ENCODE results near the gene B4GALT1. TPM values are rescaled to one million over a fixed set of nuclear protein-coding genes. Genes with fewer than 3 reads are reported as not detected.

Gene B4GALT1
- total and polyA plus RNA-seq, 2 donors (not counting 3 experiments of a cell fraction or from before 2014, with no cell fraction given): 61.4 to 66.5 TPM

DNA sequence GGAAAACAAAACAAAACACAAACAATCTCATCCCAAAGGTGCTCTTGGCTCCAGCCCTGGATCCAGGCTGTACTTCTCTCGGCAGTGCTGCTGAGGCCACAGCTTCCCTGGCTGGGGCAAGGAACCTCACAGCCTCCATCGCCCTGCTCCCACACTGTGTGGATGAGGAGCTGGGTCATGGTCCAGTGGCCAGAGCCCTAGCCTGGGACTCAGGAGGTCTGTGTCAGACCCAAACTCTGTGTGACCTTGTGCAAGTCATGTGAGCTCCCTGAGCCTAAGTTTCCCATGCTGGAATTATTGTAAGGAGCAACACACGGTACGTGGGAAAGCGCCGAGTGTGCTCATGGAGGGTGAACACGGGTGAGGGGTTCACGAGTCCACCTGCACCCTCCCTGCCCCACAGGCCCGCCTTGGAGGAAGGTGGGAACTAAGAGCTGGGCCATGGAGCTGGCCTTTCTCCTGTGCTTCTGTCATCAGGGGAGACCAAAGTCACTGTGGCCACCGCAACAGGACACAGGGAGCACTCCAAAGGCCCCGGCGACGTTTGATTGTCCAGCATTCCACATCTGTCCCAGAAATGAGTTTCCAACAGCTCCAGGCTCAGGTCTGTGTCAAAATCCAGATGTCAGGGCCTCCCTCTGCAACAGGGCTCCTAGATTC lies 64.5 kb downstream of the B4GALT1 start:
- dilution Hi-C loops (cut with MboI; ENCODE audit: extremely low pct_ligation_motif_present, low sequenced_read_pairs) (no loop called here), intact Hi-C loops (cut with micrococcal nuclease) (no loop called here)
- H3K4me2 ChIP-seq (ENCODE audit: insufficient read depth, low read length): no peak overlapping the region
- H3K9ac ChIP-seq (replicated peaks; ENCODE audit: extremely low read depth, insufficient read depth, low read length): no peak overlapping the region
- H3K9me3 ChIP-seq (replicated peaks; ENCODE audit: control insufficient read depth, insufficient read depth, low read length): no peaks in the 10 kb centered on the region
- H3K4me3 ChIP-seq (replicated peaks in 1 of 3; ENCODE audit: insufficient read depth in 1 of 3, low read depth in 1 of 3, low read length in 3 of 3): no peak overlapping the region
- H4K20me1 ChIP-seq (replicated peaks; ENCODE audit: control insufficient read depth, extremely low read depth, insufficient read depth, low read length): no peaks in the 10 kb centered on the region
- no peaks in the 10 kb centered on the region for H3K79me2 ChIP-seq (ENCODE audit: control insufficient read depth, insufficient read depth, low read length)
- no TSS peak for BruUV-seq (replicated peaks)
- peaks cover 18% of the 10 kb centered on the region for H3K4me1 ChIP-seq (ENCODE audit: control insufficient read depth, extremely low read depth, insufficient read depth, low read length)
- POLR2A ChIA-PET: no interaction called here
- H3K9me1 ChIP-seq (replicated peaks; ENCODE audit: control insufficient read depth, extremely low read depth, insufficient read depth, low read length): no peaks in the 10 kb centered on the region
- FAIRE-seq: no peak
- H3K36me3 ChIP-seq (ENCODE audit: control insufficient read depth in 2 of 2, extremely low read depth in 1 of 2, insufficient read depth in 2 of 2, low read length in 2 of 2): no peaks in the 10 kb centered on the region
- CTCF ChIA-PET: no interaction called here
- no peak for DNase-seq (ENCODE audit: low read depth, low spot score)
- no peak overlapping the region for H2AFZ ChIP-seq (ENCODE audit: low read depth, low read length)
- no peaks in the 10 kb centered on the region for H3K27me3 ChIP-seq (ENCODE audit: control insufficient read depth in 2 of 2, insufficient read depth in 2 of 2, low read length in 2 of 2)
- TF ChIP-seq JUN (IDR thresholded peaks at IDR 0.05; ENCODE audit: borderline replicate concordance, insufficient read depth, insufficient read length, low read depth) (no peak), POLR2A (IDR thresholded peaks at IDR 0.05; ENCODE audit: low read depth, low read length) (no peak), CTCF (IDR thresholded peaks at IDR 0.05; ENCODE audit: extremely low read depth in 1 of 2, insufficient read depth in 1 of 2, low read depth in 1 of 2, low read length in 2 of 2) (no peak), FOS (IDR thresholded peaks at IDR 0.05; ENCODE audit: borderline replicate concordance, insufficient read depth, low read length) (no peak), EZH2 (IDR thresholded peaks at IDR 0.05; ENCODE audit: borderline replicate concordance, low read depth, low read length, severe bottlenecking) (no peak), GATA2 (IDR thresholded peaks at IDR 0.05; ENCODE audit: insufficient read depth, insufficient read length, low read depth, low read length) (no peak), MYC (IDR thresholded peaks at IDR 0.05; ENCODE audit: low read depth, low read length) (no peak), POLR2AphosphoS5 (IDR thresholded peaks at IDR 0.05; ENCODE audit: insufficient read depth, low read depth, low read length) (no peak)
- TF ChIP-seq, protein P1, sequence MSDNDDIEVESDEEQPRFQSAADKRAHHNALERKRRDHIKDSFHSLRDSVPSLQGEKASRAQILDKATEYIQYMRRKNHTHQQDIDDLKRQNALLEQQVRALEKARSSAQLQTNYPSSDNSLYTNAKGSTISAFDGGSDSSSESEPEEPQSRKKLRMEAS (IDR thresholded peaks at IDR 0.05; ENCODE audit: insufficient read depth, insufficient read length): no peak
- no peak overlapping the region for H3K27ac ChIP-seq (ENCODE audit: insufficient read depth, low read depth, low read length)

All from endothelial cell of umbilical vein (primary cell).